GM18517 (cell line): ENCODE results near the gene SDS.

Source experiments
- ATAC-seq: cut with Tn5 transposase; IDR thresholded peaks from one replicate; pipeline ENCODE4 v1.9.1; 2021; ENCODE audit warnings: mild to moderate bottlenecking, moderate library complexity; ENCODE audit not compliant: unreplicated experiment

The SDS gene

DNA sequence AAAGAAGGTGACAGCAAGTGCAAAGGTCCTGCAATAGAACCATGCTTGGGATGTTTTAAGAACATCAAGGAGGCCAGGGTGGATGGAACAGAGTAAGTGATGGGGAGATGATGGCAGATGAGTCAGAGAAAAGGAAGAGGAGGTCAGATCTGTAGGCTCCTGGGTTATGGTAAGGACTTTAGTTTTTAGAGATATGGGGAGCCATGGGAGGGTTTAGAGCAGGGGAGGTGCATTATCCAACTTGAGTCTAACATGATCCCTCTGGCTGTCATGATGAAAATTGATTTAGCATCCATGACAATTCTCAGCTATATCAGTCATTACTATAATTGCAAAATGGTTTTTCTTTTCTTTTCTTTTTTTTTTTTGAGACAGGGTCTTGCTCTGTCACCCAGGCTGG is 52.6 kb downstream of the SDS start:
- ATAC-seq: no peak

DNA sequence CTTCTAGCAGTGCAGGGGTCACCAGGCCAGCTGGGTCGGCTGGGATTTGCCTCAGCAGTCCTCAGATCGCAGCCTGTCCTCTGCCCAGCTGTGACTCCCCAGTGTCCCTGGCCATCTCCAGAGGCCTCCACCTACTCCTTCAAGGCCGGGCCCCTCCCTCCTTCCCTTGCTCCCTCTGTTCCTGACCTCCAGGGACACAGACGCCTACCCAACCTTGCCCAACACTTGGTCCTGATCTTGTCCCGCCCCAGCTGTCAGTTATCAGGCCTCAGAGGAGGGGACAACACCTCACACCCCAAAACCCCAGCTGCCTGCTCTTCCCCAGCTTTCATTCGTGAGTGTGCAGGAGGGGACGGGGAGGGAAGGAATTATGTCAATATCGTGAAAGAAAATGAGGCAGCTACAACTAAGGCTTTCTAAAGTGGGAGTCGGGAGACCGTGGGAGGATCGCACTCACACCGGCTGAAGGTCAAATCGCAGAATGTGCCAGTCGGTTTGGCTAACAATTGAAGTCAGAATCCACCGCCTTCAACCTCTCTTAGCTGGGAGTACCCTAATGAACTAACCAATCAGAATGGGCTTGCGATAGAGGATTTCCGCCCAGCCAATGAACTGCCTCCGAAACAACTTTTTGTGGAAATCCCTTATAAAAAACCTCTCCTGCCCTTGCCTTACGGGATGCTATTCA is 54.7 kb downstream of the SDS start:
- no peak for ATAC-seq

DNA sequence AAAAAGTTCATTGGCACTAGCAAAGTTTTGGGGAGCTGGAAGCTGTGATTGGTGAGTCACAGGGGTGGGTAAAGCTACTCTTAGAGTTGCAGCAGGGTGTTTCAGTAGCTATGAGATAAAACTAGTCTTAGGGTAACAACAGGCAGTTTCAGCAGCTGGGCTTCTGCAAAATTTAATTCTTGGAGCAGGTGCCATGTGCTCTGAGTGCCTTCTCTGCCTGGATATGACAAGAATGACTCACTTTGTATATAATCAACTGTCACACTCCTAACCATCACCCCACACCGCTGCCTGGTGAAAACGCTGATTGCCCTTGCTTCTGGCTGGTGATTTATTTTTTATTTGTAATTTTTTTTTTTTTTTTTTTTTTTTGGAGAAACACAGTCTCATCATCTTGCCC is 55.8 kb downstream of the SDS start:
- no peak for ATAC-seq

DNA sequence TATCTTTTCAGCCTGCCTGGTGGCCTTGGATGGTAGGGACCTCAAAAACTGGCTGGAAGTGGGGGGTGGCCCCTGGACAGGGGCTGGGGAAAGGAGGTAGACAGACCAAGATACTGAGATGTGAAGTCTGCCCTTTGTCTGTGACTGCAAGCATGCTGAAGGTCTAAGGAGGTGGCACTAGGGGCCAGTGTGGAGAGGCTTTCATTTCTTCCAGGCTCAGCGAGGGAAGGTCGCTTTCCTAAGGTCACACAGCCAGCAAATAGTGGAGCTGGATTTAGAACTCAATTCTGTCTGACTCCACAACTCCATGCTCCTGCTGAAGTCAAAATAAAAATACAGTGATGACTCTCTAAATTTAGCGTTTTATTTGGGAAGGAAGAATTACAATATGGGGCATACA is 56.6 kb downstream of the SDS start:
- ATAC-seq: no peak

DNA sequence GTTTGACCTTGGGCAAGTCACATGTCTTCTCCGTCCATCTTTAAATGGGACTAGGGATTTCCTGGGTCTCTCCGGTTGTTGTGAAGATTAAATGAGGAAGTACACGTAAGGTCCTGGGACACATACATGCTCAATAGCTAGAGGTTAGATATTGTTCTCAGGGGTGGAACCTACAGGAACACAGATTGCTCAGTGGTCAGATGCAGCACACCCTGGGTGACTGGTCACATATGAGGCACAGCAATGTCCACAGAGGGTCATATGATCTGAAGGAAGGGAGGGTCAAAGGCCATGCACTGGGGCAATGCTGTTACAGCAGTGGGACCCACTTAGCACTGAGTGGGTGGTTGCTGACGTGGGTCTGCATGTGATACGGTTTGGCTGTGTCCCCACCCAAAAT is 57.3 kb downstream of the SDS start:
- no peak for ATAC-seq

DNA sequence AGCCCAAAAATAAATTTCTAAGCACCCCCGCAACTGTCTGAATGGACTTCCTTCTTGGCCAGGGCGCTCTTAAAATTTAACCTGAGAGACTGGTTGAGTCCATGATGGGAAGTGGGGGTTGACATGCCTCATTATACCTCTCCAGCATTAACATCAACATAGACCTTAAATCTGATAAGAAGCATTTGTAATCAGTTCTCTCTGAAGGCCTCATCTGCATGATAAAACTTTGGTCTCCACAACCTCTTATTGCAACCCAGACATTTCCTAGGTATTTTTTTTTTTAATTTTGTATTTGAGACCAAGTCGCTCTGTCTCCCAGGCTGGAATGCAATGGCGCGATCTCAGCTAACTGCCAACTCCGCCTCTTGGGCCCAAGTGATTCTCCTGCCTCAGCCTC is 58.4 kb downstream of the SDS start:
- no peak for ATAC-seq
